ENCODE measurements around the gene NALCN. TPM values are rescaled to one million over a fixed set of nuclear protein-coding genes. Genes with fewer than 3 reads are reported as not detected.

Gene NALCN
- total and polyA plus RNA-seq, 7 donors: 0.23 to 1.1 (median 0.71) TPM; not detected in 2

- no peaks in the 10 kb centered on the region for H3K9me3 ChIP-seq
- intact Hi-C loops (cut with DNase I): no loop called here
- DNase-seq: no peak
- no peaks in the 10 kb centered on the region for H3K4me1 ChIP-seq
- H3K27ac ChIP-seq: no peak overlapping the region
- H3K4me3 ChIP-seq: no peak overlapping the region
- no peaks in the 10 kb centered on the region for H3K36me3 ChIP-seq
- WGBS, 2 donors: 52 to 78% methylated on average over 2 of the region's 2 CpGs
- no peaks in the 10 kb centered on the region for H3K27me3 ChIP-seq
- TF ChIP-seq POLR2A (IDR thresholded peaks at IDR 0.05) (no peak), CTCF (IDR thresholded peaks at IDR 0.05) (no peak), EP300 (IDR thresholded peaks at IDR 0.05) (no peak), POLR2AphosphoS5 (IDR thresholded peaks at IDR 0.05) (no peak)
Measured at GRCh38 chr13:101218484-101218883, 197.8 kb downstream of the NALCN start.

GRCh38 chr13:101217086-101217485 is 199.2 kb downstream of the NALCN start:
- TF ChIP-seq EP300 (IDR thresholded peaks at IDR 0.05) (no peak), POLR2AphosphoS5 (IDR thresholded peaks at IDR 0.05) (no peak), POLR2A (IDR thresholded peaks at IDR 0.05) (no peak), CTCF (IDR thresholded peaks at IDR 0.05) (no peak)
- H3K4me3 ChIP-seq: no peak overlapping the region
- intact Hi-C loops (cut with DNase I): no loop called here

GRCh38 chr13:101211261-101211660 is 205.0 kb downstream of the NALCN start:
- no peaks in the 10 kb centered on the region for H3K4me1 ChIP-seq
- H3K27me3 ChIP-seq: no peaks in the 10 kb centered on the region
- H3K4me3 ChIP-seq: no peak overlapping the region
- no peaks in the 10 kb centered on the region for H3K36me3 ChIP-seq
- no peaks in the 10 kb centered on the region for H3K9me3 ChIP-seq
- no peak for DNase-seq
- TF ChIP-seq POLR2AphosphoS5 (IDR thresholded peaks at IDR 0.05) (no peak), CTCF (IDR thresholded peaks at IDR 0.05) (no peak), EP300 (IDR thresholded peaks at IDR 0.05) (no peak), POLR2A (IDR thresholded peaks at IDR 0.05) (no peak)
- intact Hi-C loops (cut with DNase I): no loop called here
- no peak overlapping the region for H3K27ac ChIP-seq

More at GRCh38 chr13:101217086-101217485, 199.2 kb downstream of the NALCN start:
- H3K4me1 ChIP-seq: no peaks in the 10 kb centered on the region
- DNase-seq: no peak
- H3K27me3 ChIP-seq: no peaks in the 10 kb centered on the region
- H3K9me3 ChIP-seq: no peaks in the 10 kb centered on the region
- H3K36me3 ChIP-seq: no peaks in the 10 kb centered on the region
- no peak overlapping the region for H3K27ac ChIP-seq

- intact Hi-C loops (cut with DNase I): no loop called here
- H3K9me3 ChIP-seq: no peaks in the 10 kb centered on the region
- H3K4me1 ChIP-seq: no peaks in the 10 kb centered on the region
- no peaks in the 10 kb centered on the region for H3K27me3 ChIP-seq
- H3K27ac ChIP-seq: no peak overlapping the region
- WGBS, 2 donors: 87 to 88% methylated on average over 3 of the region's 3 CpGs
- DNase-seq: no peak
- no peak overlapping the region for H3K4me3 ChIP-seq
- H3K36me3 ChIP-seq: no peaks in the 10 kb centered on the region
- TF ChIP-seq POLR2A (IDR thresholded peaks at IDR 0.05): no peak
- TF ChIP-seq EP300 (IDR thresholded peaks at IDR 0.05): no peak
- no peak for TF ChIP-seq POLR2AphosphoS5 (IDR thresholded peaks at IDR 0.05)
- TF ChIP-seq CTCF (IDR thresholded peaks at IDR 0.05): no peak
Measured at GRCh38 chr13:101210774-101211173, 205.5 kb downstream of the NALCN start.

GRCh38 chr13:101209206-101209893 is 207.0 kb downstream of the NALCN start:
- DNase-seq: no peak
- WGBS, 2 donors: 90 to 92% methylated on average over 4 of the region's 4 CpGs
- intact Hi-C loops (cut with DNase I): no loop called here

More at GRCh38 chr13:101209206-101209893, 207.0 kb downstream of the NALCN start:
- Histone ChIP-seq H3K27me3 (no peaks in the 10 kb centered on the region), H3K4me1 (no peaks in the 10 kb centered on the region), H3K9me3 (no peaks in the 10 kb centered on the region), H3K4me3 (no peak overlapping the region), H3K27ac (no peak overlapping the region), H3K36me3 (no peaks in the 10 kb centered on the region)
- TF ChIP-seq EP300 (IDR thresholded peaks at IDR 0.05): no peak
- TF ChIP-seq CTCF (IDR thresholded peaks at IDR 0.05): no peak
- no peak for TF ChIP-seq POLR2AphosphoS5 (IDR thresholded peaks at IDR 0.05)
- TF ChIP-seq POLR2A (IDR thresholded peaks at IDR 0.05): no peak
